Activated CD8-positive, alpha-beta memory T cell treated with anti-CD3 and anti-CD28 coated beads, Interleukin-2, amount 50 U/mL, for 48 hours (primary cell): ENCODE measurements around the gene GIGYF2.
"Not testable (repeated sequence)": the region's sequence is repeated elsewhere in the genome, so short reads cannot be mapped to it uniquely, and the experiment has no call there.

Experiments
- DNase-seq: peaks from one replicate; pipeline ENCODE4 v3.0.0-alpha.2; 2020

Gene GIGYF2

GRCh38 chr2:232688201-232688600 is 8.9 kb upstream of the GIGYF2 start:
- no peak for DNase-seq

GRCh38 chr2:232689152-232689910 is 7.8 kb upstream of the GIGYF2 start:
- DNase-seq = no peak

- DNase-seq = not testable (repeated sequence)
Measured at GRCh38 chr2:232691117-232691516, 6.0 kb upstream of the GIGYF2 start.

GRCh38 chr2:232693344-232693743 is 3.8 kb upstream of the GIGYF2 start:
- no peak for DNase-seq

- no peak for DNase-seq
Measured at GRCh38 chr2:232696609-232697058, 497 bp upstream of the GIGYF2 start.

- DNase-seq = no peak
Measured at GRCh38 chr2:232697807-232698110, 628 bp downstream of the GIGYF2 start.

DNA sequence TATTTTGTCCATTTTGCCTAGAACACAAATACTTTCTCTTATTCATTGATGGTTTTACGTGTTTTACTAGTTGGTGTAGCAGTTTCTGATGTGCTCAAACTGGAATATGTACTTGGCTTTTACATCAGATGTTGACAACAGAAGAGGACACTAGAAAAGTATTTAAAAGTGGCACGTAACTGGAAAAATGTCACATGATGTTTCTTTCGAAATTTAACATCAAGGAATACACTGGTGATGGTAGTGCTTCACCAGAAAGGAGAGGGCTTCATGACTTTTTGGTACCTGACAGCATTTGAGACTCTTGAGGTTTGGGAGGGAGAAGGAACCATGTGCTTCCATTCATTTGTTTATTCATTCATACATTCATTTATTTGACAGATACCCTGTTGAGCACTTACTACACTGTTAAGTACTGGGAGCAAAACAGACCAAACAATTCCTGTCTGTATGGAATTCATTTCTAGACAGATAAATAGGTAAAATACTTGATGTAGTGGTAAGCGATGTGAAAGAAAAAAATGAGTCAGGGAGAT is 1.5 kb downstream of the GIGYF2 start:
- DNase-seq = no peak

DNA sequence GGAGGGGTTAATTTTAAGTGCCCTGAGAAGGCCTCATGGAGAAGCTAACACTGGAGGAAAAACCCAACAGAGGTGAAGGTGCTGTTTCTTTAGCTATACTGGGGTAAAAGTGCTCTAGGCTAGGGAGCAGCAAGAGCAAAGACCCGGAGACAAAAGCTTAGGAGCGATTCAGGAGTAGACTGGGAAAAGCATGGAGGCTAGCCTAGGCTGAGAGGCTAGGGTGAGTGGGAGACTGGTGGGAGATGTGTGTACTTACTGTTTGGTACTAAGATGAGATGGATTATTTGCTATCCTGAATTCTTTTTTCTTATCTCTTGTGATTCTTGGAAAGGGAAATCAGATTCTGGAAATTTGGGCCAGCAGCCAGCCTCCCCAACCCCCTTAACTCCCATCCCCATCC is 2.0 kb downstream of the GIGYF2 start:
- DNase-seq = no peak

- DNase-seq = no peak
Measured at GRCh38 chr2:232700154-232700553, 3.0 kb downstream of the GIGYF2 start.

DNA sequence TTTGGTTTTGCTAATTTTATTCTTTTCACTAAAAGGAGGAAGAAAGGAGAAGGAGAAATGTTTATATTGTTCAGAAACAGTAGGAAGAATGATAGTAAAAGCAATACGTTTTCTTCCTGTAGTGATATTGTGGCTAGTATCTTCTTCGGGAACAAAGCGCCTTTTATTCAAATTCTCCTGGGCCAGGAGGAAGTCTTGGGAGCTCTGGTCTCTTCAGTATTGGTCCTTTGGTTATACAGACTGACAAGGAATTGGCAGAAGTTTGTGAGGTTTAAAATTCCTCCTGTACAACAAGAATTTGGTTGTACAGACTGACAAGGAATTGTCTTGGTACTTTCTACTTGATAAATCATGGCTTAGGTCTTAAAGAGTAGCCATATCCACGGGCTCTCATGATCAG is 9.9 kb downstream of the GIGYF2 start:
- no peak for DNase-seq

DNA sequence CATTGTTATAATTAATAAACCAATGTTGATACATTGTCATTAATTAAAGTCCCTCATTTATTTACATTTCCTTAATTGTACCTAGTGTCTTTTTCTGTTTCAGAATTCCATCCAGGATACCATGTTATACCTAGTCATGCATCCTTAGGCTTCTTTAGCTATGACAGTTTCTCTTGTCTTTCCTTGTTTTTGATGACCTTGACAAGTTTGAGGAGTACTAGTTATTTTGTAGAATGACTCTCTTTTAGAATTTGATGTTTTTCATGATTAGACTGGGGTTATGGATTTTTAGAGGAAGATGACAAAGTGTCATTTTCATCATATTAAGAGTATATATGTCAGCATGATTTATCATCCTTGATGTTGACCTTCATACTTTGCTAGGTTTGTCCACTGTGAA is 16.4 kb downstream of the GIGYF2 start:
- DNase-seq = no peak

DNA sequence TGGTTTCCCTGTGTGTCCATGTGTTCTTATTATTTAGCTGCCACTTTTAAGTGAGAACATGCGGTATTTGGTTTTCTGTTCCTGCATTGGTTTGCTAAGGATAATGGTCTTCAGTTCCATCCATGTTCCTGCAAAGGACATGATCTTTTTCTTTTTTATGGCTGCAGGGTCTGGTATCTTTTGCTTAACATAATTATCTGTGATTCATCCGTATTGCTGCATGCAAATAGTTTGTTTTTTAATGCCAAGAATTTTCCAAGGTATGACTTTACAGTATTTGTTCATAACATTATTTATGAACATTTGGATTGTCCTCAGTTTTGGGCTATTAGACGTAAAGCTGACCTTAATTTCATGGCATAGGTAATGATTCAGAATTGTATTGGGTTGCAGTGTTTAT is 17.8 kb downstream of the GIGYF2 start:
- DNase-seq = no peak

GRCh38 chr2:232720056-232720455 is 22.9 kb downstream of the GIGYF2 start:
- not testable (repeated sequence) for DNase-seq

DNA sequence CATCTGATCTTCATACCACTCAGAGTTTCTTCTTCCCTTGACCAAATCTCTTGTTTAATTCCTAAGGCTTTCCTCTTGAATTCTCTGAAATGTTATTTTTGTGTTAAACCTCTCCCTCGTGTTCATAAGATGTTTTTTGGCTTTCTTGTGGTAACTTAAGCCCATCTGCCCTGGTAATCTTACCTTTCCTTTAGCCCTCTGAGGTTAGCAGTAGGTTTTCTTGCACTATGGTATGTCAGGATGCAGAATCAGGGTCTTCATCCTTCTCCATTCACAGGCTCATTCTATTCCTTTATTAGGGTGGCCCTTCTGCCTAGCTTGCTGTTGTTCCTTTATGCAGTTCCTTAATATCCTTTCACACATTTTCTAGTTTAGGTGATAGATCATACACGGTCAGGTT is 24.1 kb downstream of the GIGYF2 start:
- DNase-seq = no peak

DNA sequence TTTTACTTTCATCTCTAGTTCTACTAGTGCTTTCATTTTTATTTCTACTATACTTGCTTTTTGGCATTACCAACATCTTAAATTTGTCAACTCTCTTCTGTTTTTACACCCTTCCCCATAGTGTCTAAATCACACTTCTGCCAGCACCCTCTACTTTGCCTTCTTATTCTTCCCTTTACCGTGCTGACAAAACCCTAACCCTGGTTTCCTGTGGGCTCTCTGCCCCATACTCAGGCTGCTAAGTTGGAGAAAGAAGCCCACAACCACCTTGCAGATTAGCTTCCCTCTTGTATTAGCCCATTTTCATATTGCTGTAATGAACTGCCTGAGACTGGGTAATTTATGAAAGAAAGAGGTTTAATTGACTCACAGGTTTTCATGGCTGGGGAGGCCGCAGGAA is 24.8 kb downstream of the GIGYF2 start:
- DNase-seq = no peak

DNA sequence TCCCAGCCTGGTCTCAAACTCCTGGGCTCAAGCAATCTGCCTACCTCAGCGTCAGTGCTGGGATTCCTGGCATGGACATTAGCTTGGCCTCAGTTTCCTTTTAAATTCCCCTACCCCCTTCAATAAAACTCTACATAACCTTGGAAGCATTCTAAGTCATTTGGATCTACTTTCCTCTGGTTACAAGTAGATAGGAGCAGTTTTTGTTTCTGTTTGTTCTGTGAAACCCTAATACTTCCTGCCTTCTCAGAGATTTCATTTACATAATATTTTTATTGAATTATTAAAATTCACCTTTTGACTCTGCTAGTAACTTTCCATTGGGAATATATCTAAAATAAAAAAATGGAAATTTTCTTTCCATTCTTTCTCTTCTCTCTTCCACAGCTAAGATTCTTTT is 25.9 kb downstream of the GIGYF2 start:
- DNase-seq = no peak

GRCh38 chr2:232728785-232729184 is 31.7 kb downstream of the GIGYF2 start:
- no peak for DNase-seq

DNA sequence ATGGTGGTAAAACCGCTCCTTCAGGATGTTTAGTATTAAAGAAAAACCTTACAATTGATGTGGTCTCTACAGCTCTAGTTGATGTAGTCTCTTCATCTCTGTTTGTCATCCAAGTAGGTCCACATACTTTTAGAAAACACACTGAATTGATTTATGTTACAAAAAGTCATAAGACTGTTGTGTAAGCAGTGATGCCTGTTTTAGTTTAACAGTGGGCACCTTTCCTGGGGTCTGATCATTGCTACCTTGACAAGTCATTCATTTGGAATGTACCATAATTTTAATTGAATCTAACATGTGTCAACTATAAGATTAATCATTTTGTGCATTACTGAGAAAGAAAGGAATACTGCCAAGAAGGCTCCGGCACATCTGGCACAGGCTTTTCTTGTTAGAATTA is 34.3 kb downstream of the GIGYF2 start:
- no peak for DNase-seq

DNA sequence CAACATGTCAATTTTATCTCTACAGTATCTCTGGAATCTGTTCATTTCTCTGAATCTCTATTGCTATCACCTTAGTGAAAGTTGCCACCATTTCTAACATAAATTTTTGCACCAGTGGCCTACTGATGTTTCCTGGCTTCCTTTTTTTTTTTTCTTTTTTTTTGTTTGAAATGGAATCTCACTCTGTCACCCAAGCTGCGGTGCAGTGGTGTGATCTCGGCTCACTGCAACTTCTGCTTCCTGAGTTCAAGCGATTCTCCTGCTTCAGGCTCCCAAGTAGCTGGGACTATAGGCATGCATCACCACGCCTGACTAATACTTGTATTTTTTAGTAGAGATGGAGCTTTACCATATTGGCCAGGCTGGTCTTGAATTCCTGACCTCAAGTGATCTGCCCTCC is 44.2 kb downstream of the GIGYF2 start:
- no peak for DNase-seq

GRCh38 chr2:232741972-232742371 is 44.8 kb downstream of the GIGYF2 start:
- no peak for DNase-seq

DNA sequence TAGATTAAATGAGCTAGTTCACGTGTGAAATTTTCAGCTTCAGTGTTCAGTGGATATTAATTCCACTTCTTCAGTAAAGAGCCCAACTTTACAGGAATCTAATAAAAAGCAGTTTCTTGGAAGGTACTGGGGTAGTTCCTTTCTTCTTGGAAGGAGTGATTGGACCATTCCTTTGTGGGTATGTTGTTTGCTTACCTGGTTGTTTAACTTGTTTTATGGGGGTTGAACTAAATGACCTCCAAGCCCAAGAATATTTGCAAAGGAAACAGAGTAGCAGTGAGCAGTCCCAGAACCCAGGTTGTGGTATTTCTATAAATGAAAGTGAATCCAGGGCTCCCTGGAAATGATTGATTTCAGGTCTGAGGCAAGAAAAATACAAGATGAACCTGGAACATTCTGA is 47.8 kb downstream of the GIGYF2 start:
- DNase-seq = no peak

DNA sequence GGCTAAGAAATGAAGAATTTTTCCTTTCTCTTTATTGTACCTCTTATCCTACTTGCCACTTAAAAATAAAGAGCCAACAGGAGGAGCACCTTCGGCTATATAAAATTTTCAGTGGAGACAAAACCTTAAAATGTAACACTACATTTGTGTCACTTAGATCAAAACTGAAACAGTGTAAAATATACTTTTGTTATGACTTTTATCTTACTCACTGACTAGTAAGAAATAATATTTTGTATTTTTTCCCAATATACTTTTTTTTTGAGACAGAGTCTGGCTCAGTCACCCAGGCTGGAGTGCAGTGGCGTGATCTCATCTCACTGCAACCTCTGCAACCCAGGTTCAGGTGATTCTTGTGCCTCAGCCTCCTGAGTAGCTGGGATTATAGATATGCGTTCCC is 50.9 kb downstream of the GIGYF2 start:
- no peak for DNase-seq

GRCh38 chr2:232749331-232749730 is 52.2 kb downstream of the GIGYF2 start:
- DNase-seq = no peak

DNA sequence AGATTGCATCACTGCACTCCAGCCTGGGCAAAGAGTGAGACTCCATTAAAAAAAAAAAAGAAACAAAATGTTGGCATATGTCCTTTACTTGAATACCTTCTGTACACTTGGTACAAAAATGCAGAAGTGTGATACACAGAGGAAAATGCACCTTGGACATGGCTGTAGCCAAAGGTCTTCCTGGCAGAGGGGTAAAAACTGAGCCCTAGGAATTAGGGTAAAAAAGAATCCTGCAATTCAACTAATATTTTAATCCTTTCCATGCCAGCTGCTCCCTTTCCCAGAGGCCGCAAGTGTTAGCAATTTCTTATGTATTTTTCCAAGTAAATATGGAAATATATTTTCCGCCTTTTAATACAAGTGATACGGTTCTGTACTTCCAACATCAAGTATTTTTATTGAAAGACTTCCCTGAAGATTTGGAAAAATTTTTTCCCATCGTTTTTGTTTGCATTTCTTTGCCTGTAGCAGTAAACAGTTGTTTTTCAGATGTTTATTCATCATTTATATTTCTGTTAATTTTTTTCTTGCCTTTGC is 53.1 kb downstream of the GIGYF2 start:
- no peak for DNase-seq

DNA sequence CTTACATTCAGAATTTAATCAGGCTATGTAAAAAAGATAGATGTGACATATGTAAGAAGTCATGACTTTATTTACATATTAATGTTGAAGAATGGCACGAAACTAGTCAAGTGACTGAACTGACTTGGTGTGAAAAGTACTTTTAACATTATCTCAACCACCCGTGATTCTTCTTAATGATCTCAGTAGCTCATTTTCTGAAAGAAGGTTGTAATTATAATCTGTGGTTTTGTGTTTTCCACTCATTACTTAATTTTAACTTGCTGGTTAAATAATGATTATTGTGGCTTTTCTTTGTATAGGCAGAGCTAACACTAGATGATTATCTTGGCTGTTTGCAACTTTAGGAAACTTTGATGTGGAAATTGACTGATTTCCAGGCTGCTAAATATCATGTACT is 60.8 kb downstream of the GIGYF2 start:
- DNase-seq = no peak
